ENCODE measurements around the gene SAAL1. TPM values are rescaled to one million over a fixed set of nuclear protein-coding genes. Genes with fewer than 3 reads are reported as not detected.

The SAAL1 gene
- total RNA-seq, 2 experiments from 2014 or later, result 32.2 to 52.3 TPM

- peak overlapping the region; percentile 17; the same call in 1 of the 2 replicates for H3K4me2 ChIP-seq (ENCODE audit: low read length)
- ChIA-PET POLR2A (interaction anchor here (0.6 to 1.8 kb wide), 15 partner anchors 9 to 645 kb away, joined by 3 to 8 read pairs (median 4); partner anchors contain the start of genes GTF2H1 and HPS5), CTCF (ENCODE audit: unreplicated experiment) (interaction anchor here (0.6 to 1.5 kb wide), 10 partner anchors 9 to 650 kb away, joined by 3 to 12 read pairs (median 4); partner anchors contain the start of genes SAAL1 and SPTY2D1)
- no peaks in the 10 kb centered on the region for H3K9me2 ChIP-seq (ENCODE audit: insufficient read depth, low read length)
- H3K9me3 ChIP-seq (ENCODE audit: low read length), result no peaks in the 10 kb centered on the region
- no peaks in the 10 kb centered on the region for H3K79me2 ChIP-seq (ENCODE audit: insufficient read depth, low read depth, low read length)
- peaks cover 8% of the 10 kb centered on the region for H3K4me1 ChIP-seq (ENCODE audit: insufficient read depth, low read length, poor library complexity, severe bottlenecking)
- H4K20me1 ChIP-seq (ENCODE audit: insufficient read depth, low read length), result no peaks in the 10 kb centered on the region
- no peak overlapping the region for H3K4me3 ChIP-seq (ENCODE audit: low read depth, low read length, poor library complexity, severe bottlenecking)
- DNase-seq (ENCODE audit: low spot score), result peak; percentile 85
- peak overlapping the region; percentile 45; the same call in 1 of the 2 replicates for H2AFZ ChIP-seq (ENCODE audit: low read length)
- H3K27ac ChIP-seq (ENCODE audit: low read depth, low read length, poor library complexity, severe bottlenecking), result no peak overlapping the region
- BruUV-seq (replicated peaks), result no TSS peak
- no peaks in the 10 kb centered on the region for H3K36me3 ChIP-seq (ENCODE audit: insufficient read depth, low read length)
- intact Hi-C loops (cut with micrococcal nuclease; ENCODE audit: unreplicated experiment), result loop anchor here (2.0 to 10.0 kb wide), 6 partner anchors 127 to 617 kb away; partner anchors contain the start of genes GTF2H1, HPS5, LDHA and SPTY2D1
- TF ChIP-seq CTCF (conservative IDR thresholded peaks at IDR 0.05; ENCODE audit: low read length), result peak; percentile 97
- TF ChIP-seq EZH2phosphoT487 (IDR thresholded peaks at IDR 0.05; ENCODE audit: borderline replicate concordance, low read depth, low read length), result no peak
Measured at GRCh38 chr11:18115360-18116127, 9.7 kb upstream of the SAAL1 start.

- DNase-seq (ENCODE audit: low spot score), result no peak
- ChIA-PET POLR2A (interaction anchor here (0.6 kb wide), 1 partner anchor 78 kb away, joined by 3 read pairs; no protein-coding TSS in a partner anchor), CTCF (ENCODE audit: unreplicated experiment) (no interaction called here)
- no peak overlapping the region for H3K4me3 ChIP-seq (ENCODE audit: low read depth, low read length, poor library complexity, severe bottlenecking)
- intact Hi-C loops (cut with micrococcal nuclease; ENCODE audit: unreplicated experiment), result loop anchor here (10.0 kb wide), 2 partner anchors 284 to 524 kb away; partner anchors contain the start of genes LDHA and SPTY2D1
- no peak overlapping the region for H3K4me2 ChIP-seq (ENCODE audit: low read length)
- H3K79me2 ChIP-seq (ENCODE audit: insufficient read depth, low read depth, low read length), result no peaks in the 10 kb centered on the region
- BruUV-seq (replicated peaks), result no TSS peak
- H3K9me3 ChIP-seq (ENCODE audit: low read length), result no peaks in the 10 kb centered on the region
- TF ChIP-seq CTCF (conservative IDR thresholded peaks at IDR 0.05; ENCODE audit: low read length) (no peak), EZH2phosphoT487 (IDR thresholded peaks at IDR 0.05; ENCODE audit: borderline replicate concordance, low read depth, low read length) (no peak)
- no peak overlapping the region for H3K27ac ChIP-seq (ENCODE audit: low read depth, low read length, poor library complexity, severe bottlenecking)
- no peaks in the 10 kb centered on the region for H4K20me1 ChIP-seq (ENCODE audit: insufficient read depth, low read length)
- peaks cover 14% of the 10 kb centered on the region for H3K4me1 ChIP-seq (ENCODE audit: insufficient read depth, low read length, poor library complexity, severe bottlenecking)
- H3K36me3 ChIP-seq (ENCODE audit: insufficient read depth, low read length), result no peaks in the 10 kb centered on the region
- no peak overlapping the region for H2AFZ ChIP-seq (ENCODE audit: low read length)
- no peaks in the 10 kb centered on the region for H3K9me2 ChIP-seq (ENCODE audit: insufficient read depth, low read length)
Measured at GRCh38 chr11:18111005-18111404, 5.1 kb upstream of the SAAL1 start.

- Histone ChIP-seq H3K4me3 (ENCODE audit: low read depth, low read length, poor library complexity, severe bottlenecking) (no peak overlapping the region), H3K36me3 (ENCODE audit: insufficient read depth, low read length) (peaks cover 10% of the 10 kb centered on the region), H3K79me2 (ENCODE audit: insufficient read depth, low read depth, low read length) (peaks cover 26% of the 10 kb centered on the region), H2AFZ (ENCODE audit: low read length) (no peak overlapping the region), H4K20me1 (ENCODE audit: insufficient read depth, low read length) (no peaks in the 10 kb centered on the region), H3K4me2 (ENCODE audit: low read length) (no peak overlapping the region), H3K9me2 (ENCODE audit: insufficient read depth, low read length) (no peaks in the 10 kb centered on the region), H3K27ac (ENCODE audit: low read depth, low read length, poor library complexity, severe bottlenecking) (no peak overlapping the region), H3K9me3 (ENCODE audit: low read length) (no peaks in the 10 kb centered on the region), H3K4me1 (ENCODE audit: insufficient read depth, low read length, poor library complexity, severe bottlenecking) (peaks cover 26% of the 10 kb centered on the region)
- DNase-seq (ENCODE audit: low spot score), result no peak
- ChIA-PET POLR2A (no interaction called here), CTCF (ENCODE audit: unreplicated experiment) (no interaction called here)
- TF ChIP-seq EZH2phosphoT487 (IDR thresholded peaks at IDR 0.05; ENCODE audit: borderline replicate concordance, low read depth, low read length), result no peak
- TF ChIP-seq CTCF (conservative IDR thresholded peaks at IDR 0.05; ENCODE audit: low read length), result no peak
- intact Hi-C loops (cut with micrococcal nuclease; ENCODE audit: unreplicated experiment), result loop anchor here (5.0 kb wide), 1 partner anchor 96 kb away; the partner anchor contains the start of gene SERGEF
- BruUV-seq (replicated peaks), result no TSS peak
Measured at GRCh38 chr11:18108254-18108653, 2.4 kb upstream of the SAAL1 start.
